ENCODE results near the gene SEMA3F.

SEMA3F gene

DNA sequence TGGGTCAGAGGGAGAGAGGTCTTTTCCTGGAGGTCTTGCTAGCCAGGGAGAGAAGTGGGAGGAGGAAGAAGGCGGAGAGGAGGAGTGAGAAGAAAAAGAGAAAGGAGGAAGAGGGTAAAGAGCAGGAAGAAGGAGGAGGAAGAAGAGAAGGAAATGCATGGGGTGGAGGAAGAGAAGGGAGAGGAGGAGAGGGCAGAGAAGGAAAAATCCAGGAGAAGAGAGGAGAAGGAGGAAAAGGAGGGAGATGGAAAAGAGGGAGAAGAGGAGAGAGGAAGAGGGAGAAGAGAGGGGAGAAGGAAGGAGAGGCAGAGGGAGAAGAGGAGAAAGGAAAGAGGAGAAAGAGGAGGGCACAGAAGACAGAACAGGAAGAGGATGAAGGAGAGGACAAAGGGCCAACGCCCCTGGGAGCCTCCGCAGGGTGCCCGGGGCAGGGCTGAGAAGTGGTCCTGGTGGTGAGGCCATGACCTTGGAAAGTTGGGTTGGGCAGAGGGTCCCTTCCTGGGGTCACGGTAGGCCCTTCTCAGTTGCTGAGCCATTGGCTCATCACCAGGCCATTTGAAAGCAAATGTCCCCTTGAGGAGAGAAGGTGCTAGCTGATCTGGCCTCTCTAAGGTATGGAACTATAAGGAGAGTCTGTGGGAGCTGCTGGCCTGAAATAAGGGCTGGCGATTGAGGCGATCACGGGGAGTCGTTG lies 1.2 kb upstream of the SEMA3F start:
- in situ Hi-C loops (cut with MboI; ENCODE audit: low sequenced_read_pairs, unreplicated experiment): no loop called here

DNA sequence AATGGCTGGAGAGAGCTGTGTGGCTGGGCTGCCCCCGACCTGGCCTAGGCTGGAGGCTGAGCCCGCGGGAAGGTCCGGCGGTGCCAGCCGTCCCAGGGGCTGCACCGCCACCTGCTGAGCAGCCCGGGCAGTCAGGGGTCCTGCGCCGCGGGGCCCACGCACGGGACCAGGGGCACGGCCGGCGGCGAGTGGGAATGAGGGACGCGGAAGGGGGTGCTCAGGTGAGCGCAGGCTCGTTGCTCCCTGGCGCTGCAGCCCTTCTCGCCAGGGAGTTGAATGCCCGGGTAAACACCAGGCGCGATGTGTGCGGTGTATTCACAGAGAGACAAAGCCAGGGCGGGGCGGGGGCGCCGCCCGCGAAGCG lies 666 bp upstream of the SEMA3F start:
- DNase-seq (ENCODE audit: low spot score): peak; percentile 70
- TF ChIP-seq, protein P1, sequence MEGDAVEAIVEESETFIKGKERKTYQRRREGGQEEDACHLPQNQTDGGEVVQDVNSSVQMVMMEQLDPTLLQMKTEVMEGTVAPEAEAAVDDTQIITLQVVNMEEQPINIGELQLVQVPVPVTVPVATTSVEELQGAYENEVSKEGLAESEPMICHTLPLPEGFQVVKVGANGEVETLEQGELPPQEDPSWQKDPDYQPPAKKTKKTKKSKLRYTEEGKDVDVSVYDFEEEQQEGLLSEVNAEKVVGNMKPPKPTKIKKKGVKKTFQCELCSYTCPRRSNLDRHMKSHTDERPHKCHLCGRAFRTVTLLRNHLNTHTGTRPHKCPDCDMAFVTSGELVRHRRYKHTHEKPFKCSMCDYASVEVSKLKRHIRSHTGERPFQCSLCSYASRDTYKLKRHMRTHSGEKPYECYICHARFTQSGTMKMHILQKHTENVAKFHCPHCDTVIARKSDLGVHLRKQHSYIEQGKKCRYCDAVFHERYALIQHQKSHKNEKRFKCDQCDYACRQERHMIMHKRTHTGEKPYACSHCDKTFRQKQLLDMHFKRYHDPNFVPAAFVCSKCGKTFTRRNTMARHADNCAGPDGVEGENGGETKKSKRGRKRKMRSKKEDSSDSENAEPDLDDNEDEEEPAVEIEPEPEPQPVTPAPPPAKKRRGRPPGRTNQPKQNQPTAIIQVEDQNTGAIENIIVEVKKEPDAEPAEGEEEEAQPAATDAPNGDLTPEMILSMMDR (IDR thresholded peaks at IDR 0.05; ENCODE audit: borderline replicate concordance, control extremely low read depth, extremely low read depth, insufficient read depth, missing control alignments): peak; percentile 31
- in situ Hi-C loops (cut with MboI; ENCODE audit: low sequenced_read_pairs, unreplicated experiment): no loop called here

More for the DNA sequence above, 1.2 kb upstream of the SEMA3F start:
- TF ChIP-seq, protein P1 (IDR thresholded peaks at IDR 0.05; ENCODE audit: borderline replicate concordance, control extremely low read depth, extremely low read depth, insufficient read depth, missing control alignments): no peak
- no peak for DNase-seq (ENCODE audit: low spot score)

DNA sequence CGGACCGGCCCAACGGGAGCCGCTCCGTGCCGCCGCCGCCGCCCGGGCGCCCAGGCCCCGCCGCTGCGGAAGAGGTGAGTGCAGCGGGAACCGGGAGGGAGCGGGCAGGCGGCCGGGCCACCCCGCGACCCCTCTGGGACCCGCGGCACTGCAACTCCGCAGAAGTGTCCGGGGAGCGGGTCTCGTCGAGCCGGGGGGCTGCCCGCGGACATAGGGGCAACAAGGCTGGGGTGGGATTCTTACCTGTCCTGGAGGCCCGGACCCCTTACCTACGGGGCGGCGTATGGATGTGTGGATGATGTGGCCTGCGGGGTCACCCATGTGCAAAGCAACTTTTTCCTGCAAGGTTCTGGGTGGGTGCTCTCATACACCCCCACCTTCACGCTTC lies 361 bp downstream of the SEMA3F start:
- no peak for DNase-seq (ENCODE audit: low spot score)
- TF ChIP-seq, protein P1 (IDR thresholded peaks at IDR 0.05; ENCODE audit: borderline replicate concordance, control extremely low read depth, extremely low read depth, insufficient read depth, missing control alignments): no peak
- in situ Hi-C loops (cut with MboI; ENCODE audit: low sequenced_read_pairs, unreplicated experiment): no loop called here

DNA sequence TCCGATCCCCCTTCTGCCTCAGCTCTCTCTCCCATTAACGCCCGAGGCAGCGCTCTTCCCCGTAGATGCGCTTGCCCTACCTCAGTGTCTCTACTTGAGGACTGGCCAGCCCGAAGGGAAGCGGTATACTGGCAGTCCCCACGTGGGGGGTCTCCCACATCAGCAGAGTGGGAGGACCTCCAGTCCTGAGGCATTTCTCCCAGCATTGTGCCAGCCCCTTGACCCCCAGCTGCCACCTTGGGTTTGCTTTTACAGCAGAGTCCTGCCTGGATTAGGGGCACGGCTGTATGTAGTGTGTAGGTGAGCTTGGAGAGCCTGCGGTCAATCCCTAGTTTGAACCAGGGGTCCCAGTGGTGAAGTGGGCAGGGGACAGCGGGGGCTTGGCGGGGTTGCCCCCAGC lies 767 bp downstream of the SEMA3F start:
- no peak for DNase-seq (ENCODE audit: low spot score)
- in situ Hi-C loops (cut with MboI; ENCODE audit: low sequenced_read_pairs, unreplicated experiment): no loop called here
- TF ChIP-seq, protein P1 (IDR thresholded peaks at IDR 0.05; ENCODE audit: borderline replicate concordance, control extremely low read depth, extremely low read depth, insufficient read depth, missing control alignments): no peak

DNA sequence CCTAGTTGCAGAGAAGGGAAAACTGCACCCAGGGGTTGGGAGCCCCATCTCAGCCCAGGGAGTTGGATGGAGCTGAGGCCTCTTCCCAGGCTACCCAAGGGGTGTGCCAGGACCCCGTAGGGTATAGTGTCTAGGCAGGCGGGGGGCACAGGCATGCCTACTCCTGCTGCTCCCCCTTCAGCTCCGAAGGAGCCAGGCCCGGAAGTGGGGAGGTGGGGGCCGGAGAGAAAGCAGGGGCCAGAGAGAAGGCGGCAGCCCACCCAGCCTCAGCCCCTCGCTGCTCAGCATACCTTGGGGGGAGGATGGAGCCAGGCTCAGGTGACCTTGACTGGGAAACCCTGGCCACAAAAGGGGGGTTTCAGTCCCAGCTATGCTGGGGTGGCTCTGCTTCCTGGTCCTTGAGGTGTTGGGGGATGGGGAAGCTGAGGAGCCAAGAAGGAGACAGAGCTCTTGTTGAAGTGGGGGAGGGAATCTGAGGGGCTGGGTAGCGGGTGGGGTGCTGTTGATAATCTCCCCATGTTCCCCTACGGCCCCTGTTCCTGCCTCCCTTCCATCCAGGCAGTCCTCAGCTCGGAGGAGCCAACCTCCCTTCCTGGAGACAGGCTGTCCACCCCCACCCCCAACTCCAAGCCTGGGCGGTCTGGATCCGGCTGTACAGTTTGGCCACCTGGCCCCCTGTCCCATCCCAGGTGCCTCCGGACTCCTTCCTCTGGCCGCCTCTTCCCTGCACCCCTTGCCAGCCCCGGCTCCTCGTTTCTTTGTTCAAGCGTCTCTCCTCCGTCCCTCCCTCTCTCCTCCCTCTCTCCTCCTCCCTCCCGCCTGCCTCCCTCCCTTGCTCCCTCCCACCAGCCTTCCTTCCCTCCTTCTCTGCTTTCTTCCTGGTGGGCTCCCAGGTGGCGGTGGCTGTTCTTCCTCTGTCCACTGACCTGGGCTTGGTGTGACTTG lies 1.7 kb downstream of the SEMA3F start:
- no peak for DNase-seq (ENCODE audit: low spot score)
- TF ChIP-seq, protein P1 (IDR thresholded peaks at IDR 0.05; ENCODE audit: borderline replicate concordance, control extremely low read depth, extremely low read depth, insufficient read depth, missing control alignments): no peak
- in situ Hi-C loops (cut with MboI; ENCODE audit: low sequenced_read_pairs, unreplicated experiment): no loop called here

DNA sequence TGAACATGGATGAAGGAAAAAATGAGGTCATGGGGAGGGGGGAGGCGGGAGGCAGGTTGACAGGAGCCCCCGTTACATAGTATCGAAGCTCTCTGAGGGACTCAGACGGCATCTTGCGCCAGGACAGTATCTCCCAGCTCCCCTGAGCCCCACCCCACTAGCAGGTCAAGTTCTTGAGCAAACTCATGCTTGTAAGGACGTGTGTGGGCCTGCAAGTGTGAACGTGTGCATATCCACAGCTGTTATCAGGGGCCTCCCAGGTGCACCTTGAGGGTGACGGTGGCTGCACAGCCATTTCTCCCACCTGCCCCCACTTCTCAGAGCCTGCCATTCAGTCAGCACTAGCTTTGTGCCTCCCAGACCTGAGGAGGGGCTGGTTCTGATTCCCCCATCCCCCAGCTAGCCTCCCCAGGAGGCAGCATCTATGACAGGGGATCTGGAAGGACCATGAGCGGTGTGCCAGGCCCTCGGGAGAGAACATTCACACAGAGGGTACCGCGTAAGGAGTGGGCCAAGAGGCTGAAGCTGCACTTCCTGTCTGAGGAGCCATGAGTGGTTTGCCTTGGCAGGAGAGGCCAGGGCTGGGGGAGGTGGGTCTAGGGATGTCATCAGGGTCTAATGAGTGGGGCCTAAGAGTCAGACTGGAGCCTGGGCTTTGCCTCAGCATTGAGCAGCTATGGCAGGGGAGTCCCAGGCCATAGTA lies 2.9 kb downstream of the SEMA3F start:
- in situ Hi-C loops (cut with MboI; ENCODE audit: low sequenced_read_pairs, unreplicated experiment): no loop called here
- DNase-seq (ENCODE audit: low spot score): no peak
- TF ChIP-seq, protein P1 (IDR thresholded peaks at IDR 0.05; ENCODE audit: borderline replicate concordance, control extremely low read depth, extremely low read depth, insufficient read depth, missing control alignments): no peak

All from GM13976 (cell line).